GM19238 (cell line): Measurements from ENCODE around the gene PRKX.
"Not testable (repeated sequence)": the region's sequence is repeated elsewhere in the genome, so short reads cannot be mapped to it uniquely, and the experiment has no call there.

ENCODE experiments used
- DNase-seq: peaks from one replicate; pipeline ENCODE4 v3.0.0; 2011; ENCODE audit warnings: low spot score; ENCODE audit not compliant: insufficient read length

Gene PRKX

DNA sequence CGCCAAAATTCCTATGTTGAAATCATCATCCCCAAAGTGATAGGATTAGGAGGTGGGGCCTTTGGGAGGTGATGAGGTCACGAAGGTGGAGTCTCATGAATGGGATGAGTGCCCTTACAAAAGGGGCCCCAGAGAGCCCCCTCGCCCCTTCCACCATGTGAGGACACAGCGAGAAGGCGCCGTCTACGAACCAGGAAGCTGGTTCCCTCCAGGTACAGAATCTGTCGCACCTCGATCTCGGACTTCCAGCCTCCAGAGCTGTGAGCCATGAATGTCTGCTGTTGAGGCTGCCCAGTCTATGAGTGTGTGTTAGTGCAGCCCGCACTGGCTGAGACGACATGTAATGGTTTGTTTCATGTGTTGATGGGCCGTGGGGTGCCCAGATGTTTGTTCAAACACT lies 60.3 kb downstream of the PRKX start:
- no peak for DNase-seq

DNA sequence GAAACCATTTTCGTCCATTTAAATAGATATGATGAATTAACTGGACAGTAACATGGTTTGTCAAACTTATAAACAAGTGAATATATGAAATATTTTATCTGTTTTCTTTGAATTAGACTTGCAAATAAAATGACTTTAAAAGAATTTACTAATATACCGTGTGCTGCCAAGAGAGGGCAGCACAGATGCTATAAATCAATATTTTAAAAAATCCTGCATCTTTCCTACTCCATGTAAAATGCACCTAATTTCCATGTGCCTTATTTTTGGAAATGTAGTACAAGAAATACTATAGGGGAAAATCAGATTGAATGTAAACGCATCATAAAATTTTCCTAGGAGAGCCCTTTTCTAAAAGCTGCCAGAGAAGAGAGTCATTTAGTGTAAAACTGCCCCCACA lies 62.2 kb downstream of the PRKX start:
- no peak for DNase-seq

DNA sequence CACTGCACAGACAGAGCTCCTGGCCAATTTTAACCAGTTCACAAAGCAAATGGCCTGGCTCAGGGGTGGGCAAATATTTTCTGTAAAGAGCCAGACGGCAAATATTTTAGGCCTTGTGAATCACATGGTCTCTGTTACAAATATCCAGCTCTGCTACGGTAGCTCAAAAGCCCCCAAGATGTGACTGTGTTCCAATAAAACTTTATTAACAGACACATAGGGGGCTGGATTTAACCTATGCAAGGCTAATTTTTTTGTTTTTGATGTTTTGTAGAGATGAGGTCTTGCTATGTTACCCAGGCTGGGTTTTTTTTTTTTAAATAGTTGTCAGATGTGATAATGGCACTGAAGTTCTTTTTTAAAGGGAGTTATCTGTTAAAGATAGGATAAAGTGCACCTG lies 65.4 kb downstream of the PRKX start:
- no peak for DNase-seq

DNA sequence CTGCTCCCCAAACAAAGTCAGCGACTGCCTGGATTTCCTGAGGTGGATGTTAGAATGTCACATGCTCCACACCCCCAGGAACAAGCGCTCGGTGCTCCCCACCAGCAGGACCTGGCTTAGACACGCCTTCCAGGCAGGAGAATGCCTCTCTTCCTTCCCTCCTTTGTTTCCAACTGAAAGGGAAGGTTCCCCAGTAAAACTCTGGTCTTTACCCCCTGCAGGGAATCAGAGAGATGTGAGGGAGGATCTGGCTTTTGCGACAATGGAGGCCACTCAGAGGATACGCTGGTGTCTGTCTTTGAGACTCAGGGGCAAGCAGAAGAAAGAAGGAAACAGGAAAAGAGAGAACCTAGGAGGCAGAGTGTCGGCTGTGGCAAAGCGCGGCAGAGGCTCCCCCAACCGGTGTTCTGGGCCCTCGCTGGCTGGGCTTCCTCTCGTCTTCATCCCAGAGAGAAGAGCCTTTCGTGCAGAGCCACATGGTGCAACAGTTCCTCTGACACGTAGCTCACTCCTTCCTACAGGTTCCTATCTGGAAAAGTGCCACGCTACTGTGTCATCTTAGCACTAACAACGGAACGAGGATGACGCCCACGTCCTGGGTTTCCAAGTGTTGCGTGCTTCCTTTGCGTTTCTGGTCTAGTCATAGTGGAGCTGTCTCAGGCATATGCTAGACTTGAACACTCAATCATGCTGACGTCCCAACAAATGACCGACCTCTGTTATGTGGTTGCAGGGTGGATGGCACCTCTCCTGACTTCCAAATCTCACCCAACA lies 73.4 kb downstream of the PRKX start:
- DNase-seq: not testable (repeated sequence)

DNA sequence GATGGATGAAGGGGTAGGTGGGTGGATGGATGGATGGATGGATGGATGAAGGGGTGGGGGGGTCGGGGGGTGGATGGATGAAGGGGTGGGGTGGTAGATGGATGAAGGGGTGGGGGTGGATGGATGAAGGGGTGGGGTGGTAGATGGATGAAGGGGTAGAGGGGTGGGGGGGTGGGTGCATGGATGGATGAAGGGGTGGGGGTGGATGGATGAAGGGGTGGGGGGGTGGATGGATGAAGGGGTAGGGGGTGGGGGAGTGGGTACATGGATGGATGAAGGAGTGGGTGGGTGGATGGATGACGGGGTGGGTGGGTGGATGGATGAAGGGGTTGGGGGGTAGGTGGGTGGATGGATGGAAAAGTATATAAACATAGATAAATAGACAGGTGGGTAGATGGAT lies 74.2 kb downstream of the PRKX start:
- no peak for DNase-seq

DNA sequence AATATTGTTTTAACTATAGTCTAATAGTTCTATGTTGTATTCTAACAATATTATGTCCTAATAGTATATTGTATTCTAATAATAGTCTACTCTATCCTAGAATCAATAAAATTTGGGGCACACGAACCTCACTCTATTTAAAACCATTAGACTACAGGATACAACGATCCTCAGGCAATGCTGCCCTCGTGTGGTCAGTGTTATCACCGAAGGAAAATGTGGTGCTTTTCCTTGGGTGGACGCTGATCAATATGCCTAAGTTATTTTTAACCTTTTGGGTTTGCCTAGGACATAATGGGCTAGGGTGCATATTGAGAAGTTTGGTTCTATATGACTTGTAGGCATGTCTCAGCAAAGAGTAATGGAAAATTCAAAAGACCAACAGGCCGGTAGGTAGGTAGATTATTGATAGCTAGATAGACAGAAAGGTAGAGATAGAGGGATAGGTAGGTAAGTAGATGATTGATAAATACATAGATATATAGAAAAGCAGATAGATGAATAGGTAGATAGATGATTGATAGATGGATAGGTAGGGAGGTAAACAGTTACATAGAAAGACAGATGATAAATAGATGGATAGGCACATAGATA lies 75.1 kb downstream of the PRKX start:
- DNase-seq: peak; percentile 26

DNA sequence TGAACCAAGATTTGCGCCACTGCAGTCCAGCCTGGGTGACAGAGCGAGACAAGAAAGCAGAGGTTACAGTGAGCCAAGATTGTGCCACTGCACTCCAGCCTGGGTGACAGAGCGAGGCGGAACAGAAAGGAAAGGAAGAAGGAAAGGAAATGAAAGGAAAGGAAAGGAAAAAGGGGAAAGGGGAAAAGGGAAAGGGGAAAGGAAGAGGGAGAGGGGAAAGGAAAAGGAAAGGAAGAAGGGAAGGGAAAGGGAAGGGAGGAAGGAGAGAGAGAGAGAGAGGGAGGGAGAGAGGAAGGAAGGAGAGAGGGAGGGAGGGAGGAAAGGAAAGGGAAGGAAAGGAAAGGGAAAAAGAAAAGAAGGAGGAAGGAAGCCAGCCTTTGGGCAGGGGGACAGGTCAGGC lies 76.6 kb downstream of the PRKX start:
- no peak for DNase-seq

DNA sequence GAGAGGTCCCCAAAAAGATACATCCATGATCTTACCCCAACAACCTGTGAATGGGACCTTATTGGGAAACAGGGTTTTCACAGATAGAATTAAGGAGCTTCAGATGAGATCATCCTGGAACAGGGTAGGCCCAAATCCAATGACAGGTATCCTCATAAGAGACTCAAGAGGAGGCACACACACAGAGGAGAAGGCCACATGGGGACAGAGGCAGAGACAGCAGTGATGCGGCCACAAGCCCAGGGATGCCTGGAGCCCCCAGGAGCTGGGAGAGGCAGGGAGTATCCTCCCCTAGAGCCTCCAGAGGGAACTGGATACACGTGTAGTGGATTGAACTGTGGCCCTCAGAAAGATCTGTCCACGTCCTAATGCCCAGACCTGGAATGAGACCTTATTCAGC lies 82.3 kb downstream of the PRKX start:
- DNase-seq: no peak

DNA sequence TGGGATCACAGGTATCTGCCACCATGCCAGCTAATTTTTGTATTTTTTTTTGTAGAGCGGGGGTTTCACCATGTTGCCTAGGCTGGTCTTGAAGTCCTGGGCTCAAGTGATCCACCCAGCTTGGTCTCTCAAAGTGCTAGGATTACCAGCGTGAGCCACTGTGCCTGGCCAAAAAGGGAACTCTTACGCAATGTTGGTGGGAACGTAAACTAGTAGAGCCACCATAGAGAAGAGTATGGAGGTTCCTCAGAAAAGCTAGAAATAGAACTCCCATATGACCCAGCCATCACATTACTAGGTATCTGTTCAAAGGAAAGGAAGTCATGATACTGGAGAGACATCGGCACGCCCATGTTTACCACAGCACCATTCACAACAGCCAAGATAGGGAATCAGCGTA lies 85.9 kb downstream of the PRKX start:
- DNase-seq: no peak

DNA sequence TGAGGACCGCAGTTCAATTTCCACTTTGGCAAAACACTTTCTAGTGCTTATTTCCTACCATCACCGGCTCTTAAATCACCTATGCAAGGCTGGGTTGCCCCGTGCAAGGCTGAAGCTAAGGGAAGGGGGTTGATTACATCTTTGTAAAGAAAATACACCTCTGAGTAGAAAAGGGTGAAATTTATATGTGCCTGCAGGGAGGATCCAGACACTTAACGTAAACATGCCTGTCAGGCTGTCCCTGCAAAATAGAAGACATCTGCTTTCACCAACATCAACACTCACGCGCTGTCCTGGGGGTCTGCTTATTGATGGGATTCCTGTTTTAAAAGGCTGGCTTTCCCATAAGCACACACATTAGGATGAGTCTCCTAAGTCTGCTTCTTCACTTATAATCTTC lies 92.0 kb downstream of the PRKX start:
- no peak for DNase-seq

DNA sequence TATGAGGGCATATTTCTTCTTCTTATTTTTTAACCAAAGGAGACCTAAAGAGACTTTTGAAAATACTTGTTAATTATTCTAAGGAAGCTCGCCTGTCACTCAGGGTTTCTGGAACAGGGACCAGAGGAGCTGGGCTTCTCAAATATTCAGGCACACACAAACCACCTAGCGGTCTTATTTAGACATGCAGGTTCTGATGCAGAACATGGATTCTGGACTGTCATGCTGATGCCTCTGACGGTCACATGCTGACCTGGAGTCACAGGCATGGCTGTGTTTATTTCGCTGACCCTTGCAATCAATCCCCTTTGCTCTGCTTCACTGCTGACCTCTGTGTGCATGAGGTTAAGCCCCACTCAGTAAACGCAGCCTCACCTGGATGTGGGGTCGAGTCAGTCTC lies 101.7 kb downstream of the PRKX start:
- DNase-seq: not testable (repeated sequence)

DNA sequence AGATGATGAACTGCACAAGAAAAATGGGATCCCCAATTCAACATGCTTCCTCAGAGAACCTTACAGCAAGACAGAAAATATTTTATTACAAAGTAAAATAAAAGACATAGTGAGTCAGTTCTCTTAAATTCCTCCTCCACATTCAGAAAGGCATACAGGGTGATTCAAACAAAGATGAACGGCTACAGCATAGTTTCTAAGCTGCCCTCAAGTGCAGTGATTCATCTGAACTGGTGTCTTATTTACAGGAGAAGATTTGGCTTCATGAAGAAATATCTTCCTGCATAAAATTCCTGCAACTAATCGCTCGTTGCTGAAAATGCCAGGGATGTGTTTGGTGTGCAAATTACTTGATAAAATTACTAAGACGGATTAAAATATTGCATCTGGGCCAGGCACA lies 103.6 kb downstream of the PRKX start:
- DNase-seq: no peak

DNA sequence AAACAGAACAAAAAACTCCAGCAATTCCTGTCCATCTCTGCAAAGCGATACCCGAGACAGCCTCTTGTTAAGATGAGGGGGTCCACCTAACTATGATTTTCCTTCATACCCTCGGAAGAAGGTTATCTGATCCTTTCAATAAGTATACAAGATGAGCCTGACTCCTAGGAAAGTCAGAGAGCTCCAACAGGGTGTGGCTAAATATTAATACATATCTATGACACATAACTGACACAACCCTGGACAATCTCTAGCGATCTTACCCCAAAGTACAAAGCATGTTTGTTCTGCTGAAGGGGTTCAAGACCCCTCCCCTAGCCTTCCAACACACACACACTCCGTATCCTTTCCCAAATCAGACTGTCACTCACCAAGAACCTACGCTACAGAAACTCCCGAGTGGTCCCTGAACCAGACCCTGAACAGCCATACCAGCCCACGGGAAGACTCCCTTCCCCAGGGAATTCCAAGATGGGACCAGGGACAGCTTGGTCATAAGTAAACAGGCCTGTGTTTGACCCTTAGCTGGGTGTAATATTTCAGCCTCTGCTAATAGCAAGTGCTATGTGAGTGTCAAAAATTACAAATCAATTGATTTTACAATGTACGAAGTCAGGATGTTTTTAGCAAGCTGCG lies 110.3 kb downstream of the PRKX start:
- no peak for DNase-seq

DNA sequence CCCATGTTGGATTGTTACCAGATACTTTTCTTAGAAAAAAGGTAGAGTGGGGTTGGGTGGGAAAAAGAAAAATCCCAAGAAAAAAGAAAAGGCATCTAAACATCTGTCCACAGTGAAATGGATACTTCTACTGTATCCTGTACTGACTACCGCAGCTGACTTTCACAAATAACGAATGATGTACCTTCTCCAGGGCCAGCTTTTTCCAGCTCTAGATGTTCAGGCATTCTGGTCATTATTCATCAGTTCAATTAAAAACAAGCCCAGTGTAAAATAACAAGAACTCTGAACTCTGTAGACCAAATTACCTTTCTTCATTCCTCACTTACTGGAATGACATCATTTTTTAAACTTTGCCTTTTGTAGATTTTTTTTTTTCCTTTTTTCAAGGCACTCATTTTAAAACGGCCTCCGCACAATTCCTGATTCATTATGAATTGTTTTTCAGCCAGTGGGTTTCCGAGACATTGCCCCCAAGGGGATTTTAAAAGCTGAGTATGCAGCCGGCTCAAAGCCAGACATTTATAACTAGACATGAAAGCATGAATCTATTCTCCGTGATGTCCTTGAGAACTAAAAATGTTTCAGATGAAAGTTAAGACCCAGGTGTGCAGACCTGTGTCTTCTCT lies 113.5 kb downstream of the PRKX start:
- DNase-seq: no peak

DNA sequence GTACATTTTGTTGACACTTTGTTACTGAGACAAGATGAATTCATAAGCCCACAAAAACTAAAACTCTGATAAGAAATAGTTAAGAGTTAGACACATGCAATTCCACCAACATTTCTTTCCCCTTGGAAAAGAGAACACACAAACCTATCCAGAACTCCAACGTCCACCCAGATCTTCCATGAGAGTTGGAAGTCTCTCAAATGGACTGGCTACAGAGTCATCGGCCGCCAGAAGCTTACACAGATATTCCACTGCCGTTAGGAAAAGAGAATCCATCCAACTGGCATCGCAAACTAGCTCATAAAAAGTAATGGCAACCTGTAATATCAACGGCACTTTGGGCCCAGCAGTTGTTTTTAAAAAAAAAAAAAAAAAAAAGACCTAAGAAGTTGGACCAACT lies 114.7 kb downstream of the PRKX start:
- no peak for DNase-seq

DNA sequence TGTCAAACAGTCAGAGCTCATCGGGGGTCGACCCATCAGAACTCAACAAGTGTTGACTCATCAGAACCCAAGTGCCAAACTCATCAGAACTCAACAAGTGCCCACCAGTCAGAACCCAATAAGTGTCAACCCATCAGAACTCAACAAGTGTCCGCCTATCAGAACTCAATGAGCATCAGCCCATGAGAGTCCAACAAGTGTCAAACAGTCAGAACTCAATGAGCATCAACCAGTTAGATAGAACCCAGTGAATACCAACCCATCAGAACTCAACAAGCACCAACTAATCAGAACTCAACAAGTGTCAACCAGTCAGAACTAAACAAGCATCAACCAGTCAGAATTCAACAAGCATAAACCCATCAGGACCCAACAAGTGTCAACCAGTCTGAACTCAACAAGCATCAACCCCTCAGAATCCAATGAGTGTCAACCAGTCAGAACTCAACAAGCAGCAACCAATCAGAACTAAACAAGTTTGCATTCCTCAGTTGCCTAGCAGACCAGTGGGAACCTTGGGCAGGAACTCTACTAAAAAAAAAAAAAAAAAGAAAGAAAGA lies 115.3 kb downstream of the PRKX start:
- no peak for DNase-seq

DNA sequence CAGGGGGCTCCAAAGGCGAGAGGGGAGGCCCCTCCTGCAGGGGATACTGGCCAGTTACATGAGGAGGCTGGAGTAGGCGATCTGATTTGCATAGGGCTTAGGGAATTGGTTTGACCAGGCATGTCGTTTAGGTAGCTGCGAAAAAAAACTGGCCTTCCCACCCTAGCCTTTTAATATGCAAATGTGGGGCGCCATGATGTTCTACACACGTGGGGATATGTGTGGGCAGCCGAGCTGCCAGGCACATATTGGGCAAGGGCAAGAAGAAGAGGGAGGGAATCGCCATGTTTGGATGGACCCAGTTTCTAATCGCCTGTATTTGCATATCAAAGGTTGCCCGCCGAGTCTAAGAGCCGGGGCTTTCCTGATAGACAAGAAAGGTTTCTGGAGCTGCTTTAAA lies 121.3 kb downstream of the PRKX start:
- DNase-seq: no peak

DNA sequence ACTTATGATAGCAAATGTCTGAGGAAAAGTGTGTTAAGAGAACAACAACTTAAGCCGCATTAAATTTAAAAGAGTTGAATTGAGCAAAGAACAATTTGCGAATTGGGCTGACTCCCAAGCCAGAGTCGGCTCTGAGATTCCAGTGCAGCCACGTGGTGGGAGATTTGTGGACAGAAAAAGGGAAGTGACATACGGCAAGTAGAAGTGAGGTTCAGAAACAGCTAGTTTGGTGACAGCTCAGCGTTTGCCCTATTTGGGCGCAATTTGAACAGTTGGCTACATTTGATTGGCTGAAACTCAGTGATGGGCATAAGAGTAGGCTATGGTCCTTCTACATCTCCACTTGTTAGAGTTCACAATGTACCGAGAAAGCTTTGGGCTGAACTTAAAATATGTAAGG lies 124.0 kb downstream of the PRKX start:
- no peak for DNase-seq

DNA sequence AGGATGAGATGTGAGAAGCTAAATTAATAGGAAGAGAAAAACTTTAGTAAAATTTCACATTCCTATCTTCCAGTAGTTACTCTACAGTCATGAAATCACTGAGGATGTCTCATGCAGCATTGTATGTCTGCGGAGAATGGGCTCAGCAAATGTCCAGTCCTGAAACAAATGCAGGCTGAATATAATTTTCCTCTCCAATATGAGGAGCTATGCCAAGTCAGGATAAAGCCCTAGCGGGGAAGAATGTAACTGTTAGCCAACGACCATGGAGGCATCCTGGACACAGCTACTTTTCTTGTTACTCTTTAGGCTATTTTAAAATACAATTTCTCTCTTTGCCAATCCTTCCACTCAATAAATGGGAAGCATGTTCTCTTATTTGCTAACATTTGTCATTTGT lies 127.7 kb downstream of the PRKX start:
- no peak for DNase-seq

DNA sequence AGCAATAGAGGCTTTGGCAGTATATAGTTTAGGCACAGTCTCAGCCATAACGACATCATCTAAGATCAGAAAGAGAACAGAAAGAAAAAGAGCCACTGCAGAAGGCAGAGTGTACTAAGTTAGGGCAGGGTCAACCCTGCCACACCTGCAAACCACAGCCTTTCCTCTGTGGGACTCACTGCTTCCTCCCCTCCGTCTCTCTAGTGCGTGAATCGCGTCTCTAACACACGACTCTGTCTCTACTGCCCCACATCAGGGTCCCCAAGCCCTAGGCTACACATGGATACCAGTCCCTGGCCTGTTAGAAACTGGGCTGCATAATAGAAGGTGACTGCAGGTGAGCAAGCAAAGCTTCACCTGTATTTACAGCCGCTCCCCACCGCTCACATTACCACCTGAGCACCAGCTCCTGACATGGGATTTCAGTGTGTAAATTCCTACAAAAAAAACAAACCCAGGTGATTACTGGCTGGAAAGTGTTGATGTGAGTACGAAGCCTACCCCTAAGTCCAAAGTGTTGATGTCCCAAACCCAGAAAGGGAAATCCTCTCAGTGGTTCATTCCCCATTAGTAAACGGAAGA lies 128.9 kb downstream of the PRKX start:
- no peak for DNase-seq

DNA sequence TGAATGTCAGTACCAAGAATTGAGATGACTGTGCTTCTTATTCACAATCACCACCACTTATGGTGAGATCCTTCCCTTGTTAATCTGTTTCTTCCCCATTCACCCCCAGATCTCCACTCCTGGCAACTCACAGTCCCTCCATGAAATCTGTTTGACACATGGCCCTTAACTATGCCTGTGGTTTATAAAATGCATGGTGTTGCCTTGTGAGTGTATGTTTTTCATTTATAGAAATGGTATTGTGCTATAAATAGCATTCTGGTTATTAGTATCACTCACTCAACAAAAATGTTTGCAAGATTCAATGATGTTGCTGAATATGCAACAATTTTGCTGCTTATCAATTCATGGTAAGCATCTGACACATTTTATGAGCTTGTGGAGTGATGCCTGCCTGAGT lies 131.0 kb downstream of the PRKX start:
- DNase-seq: no peak

DNA sequence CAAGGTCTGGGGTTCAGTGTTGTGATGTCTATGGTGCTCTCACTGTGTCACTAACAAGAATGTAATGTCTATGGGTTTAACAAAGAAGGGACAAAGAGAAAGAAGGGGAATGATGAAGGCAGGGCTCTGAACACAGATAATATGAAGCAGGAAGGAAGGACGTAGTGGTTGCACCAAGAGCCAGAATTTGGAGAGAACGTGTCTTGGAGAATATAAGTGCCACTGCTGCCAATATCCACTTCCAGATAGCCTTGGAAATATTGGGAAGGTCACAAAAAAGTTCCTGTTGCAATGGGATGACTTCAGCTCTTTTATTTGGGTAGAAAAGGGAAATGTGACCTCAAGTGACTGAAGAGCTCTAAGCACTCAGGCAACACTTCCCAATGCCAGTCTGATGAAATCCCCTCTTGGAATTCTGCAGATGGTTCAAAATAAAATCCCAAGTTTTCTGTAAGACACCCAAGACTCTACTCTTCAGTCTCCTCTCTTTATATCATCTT lies 131.8 kb downstream of the PRKX start:
- DNase-seq: no peak
